ENCODE results near the gene SAMD13. TPM values are rescaled to one million over a fixed set of nuclear protein-coding genes. Genes with fewer than 3 reads are reported as not detected.

The SAMD13 gene
- total and polyA plus RNA-seq, 2 donors (not counting 3 experiments of a cell fraction or from before 2014, with no cell fraction given) = 1.2 to 4.8 TPM

DNA sequence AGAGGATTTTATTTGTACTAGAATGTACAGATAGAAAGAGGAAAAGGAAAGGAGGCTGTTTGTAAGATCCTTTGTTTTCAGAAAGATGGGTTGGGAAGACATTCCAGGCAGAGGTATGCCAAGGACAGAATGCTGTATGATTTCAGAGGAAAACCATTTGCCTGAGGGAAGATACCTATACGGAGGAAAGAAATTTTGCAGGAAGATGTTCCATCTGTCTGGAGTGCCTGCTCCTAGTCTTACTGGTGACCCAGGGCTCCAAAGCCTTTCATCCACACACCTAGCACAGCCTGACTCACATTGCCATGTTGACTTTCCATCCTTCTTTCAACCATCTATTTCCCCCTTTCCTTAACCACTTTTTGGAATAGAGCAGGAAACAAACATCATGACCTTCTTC is 18.2 kb downstream of the SAMD13 start:
- no peak overlapping the region for H3K4me2 ChIP-seq (ENCODE audit: insufficient read depth, low read length)
- H3K79me2 ChIP-seq (ENCODE audit: control insufficient read depth, insufficient read depth, low read length) = no peaks in the 10 kb centered on the region
- POLR2A ChIA-PET = no interaction called here
- CTCF ChIA-PET = no interaction called here
- H3K36me3 ChIP-seq (ENCODE audit: control insufficient read depth in 2 of 2, extremely low read depth in 1 of 2, insufficient read depth in 2 of 2, low read length in 2 of 2) = no peaks in the 10 kb centered on the region
- no peak overlapping the region for H2AFZ ChIP-seq (ENCODE audit: low read depth, low read length)
- no peaks in the 10 kb centered on the region for H3K9me1 ChIP-seq (replicated peaks; ENCODE audit: control insufficient read depth, extremely low read depth, insufficient read depth, low read length)
- TF ChIP-seq EZH2 (IDR thresholded peaks at IDR 0.05; ENCODE audit: borderline replicate concordance, low read depth, low read length, severe bottlenecking) (no peak), MYC (IDR thresholded peaks at IDR 0.05; ENCODE audit: low read depth, low read length) (no peak), POLR2AphosphoS5 (IDR thresholded peaks at IDR 0.05; ENCODE audit: insufficient read depth, low read depth, low read length) (no peak), FOS (IDR thresholded peaks at IDR 0.05; ENCODE audit: borderline replicate concordance, insufficient read depth, low read length) (no peak), GATA2 (IDR thresholded peaks at IDR 0.05; ENCODE audit: insufficient read depth, insufficient read length, low read depth, low read length) (no peak), POLR2A (IDR thresholded peaks at IDR 0.05; ENCODE audit: low read depth, low read length) (no peak), JUN (IDR thresholded peaks at IDR 0.05; ENCODE audit: borderline replicate concordance, insufficient read depth, insufficient read length, low read depth) (no peak)
- TF ChIP-seq, protein P1, sequence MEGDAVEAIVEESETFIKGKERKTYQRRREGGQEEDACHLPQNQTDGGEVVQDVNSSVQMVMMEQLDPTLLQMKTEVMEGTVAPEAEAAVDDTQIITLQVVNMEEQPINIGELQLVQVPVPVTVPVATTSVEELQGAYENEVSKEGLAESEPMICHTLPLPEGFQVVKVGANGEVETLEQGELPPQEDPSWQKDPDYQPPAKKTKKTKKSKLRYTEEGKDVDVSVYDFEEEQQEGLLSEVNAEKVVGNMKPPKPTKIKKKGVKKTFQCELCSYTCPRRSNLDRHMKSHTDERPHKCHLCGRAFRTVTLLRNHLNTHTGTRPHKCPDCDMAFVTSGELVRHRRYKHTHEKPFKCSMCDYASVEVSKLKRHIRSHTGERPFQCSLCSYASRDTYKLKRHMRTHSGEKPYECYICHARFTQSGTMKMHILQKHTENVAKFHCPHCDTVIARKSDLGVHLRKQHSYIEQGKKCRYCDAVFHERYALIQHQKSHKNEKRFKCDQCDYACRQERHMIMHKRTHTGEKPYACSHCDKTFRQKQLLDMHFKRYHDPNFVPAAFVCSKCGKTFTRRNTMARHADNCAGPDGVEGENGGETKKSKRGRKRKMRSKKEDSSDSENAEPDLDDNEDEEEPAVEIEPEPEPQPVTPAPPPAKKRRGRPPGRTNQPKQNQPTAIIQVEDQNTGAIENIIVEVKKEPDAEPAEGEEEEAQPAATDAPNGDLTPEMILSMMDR (IDR thresholded peaks at IDR 0.05; ENCODE audit: extremely low read depth in 1 of 2, insufficient read depth in 1 of 2, low read depth in 1 of 2, low read length in 2 of 2) = no peak
- TF ChIP-seq, protein P2, sequence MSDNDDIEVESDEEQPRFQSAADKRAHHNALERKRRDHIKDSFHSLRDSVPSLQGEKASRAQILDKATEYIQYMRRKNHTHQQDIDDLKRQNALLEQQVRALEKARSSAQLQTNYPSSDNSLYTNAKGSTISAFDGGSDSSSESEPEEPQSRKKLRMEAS (IDR thresholded peaks at IDR 0.05; ENCODE audit: insufficient read depth, insufficient read length) = no peak
- no peaks in the 10 kb centered on the region for H4K20me1 ChIP-seq (replicated peaks; ENCODE audit: control insufficient read depth, extremely low read depth, insufficient read depth, low read length)
- no peak for DNase-seq (ENCODE audit: low read depth, low spot score)
- H3K4me3 ChIP-seq (replicated peaks in 1 of 3; ENCODE audit: insufficient read depth in 1 of 3, low read depth in 1 of 3, low read length in 3 of 3) = no peak overlapping the region
- intact Hi-C loops (cut with micrococcal nuclease) = no loop called here
- no peak overlapping the region for H3K27ac ChIP-seq (ENCODE audit: insufficient read depth, low read depth, low read length)
- dilution Hi-C loops (cut with MboI; ENCODE audit: extremely low pct_ligation_motif_present, low sequenced_read_pairs) = no loop called here
- H3K9me3 ChIP-seq (replicated peaks; ENCODE audit: control insufficient read depth, insufficient read depth, low read length) = no peaks in the 10 kb centered on the region
- no peak overlapping the region for H3K9ac ChIP-seq (replicated peaks; ENCODE audit: extremely low read depth, insufficient read depth, low read length)
- H3K4me1 ChIP-seq (ENCODE audit: control insufficient read depth, extremely low read depth, insufficient read depth, low read length) = no peaks in the 10 kb centered on the region
- no TSS peak for BruUV-seq (replicated peaks)
- H3K27me3 ChIP-seq (ENCODE audit: control insufficient read depth in 2 of 2, insufficient read depth in 2 of 2, low read length in 2 of 2) = no peaks in the 10 kb centered on the region
- no peak for FAIRE-seq

Measured in endothelial cell of umbilical vein (primary cell).